Measurements from ENCODE around the gene RAB8B. TPM values are rescaled to one million over a fixed set of nuclear protein-coding genes. Genes with fewer than 3 reads are reported as not detected.

RAB8B gene
- total and polyA plus RNA-seq, 2 experiments from 2014 or later = 16.4 to 36.9 TPM

GRCh38 chr15:63251701-63252100 is 62.3 kb downstream of the RAB8B start:
- Histone ChIP-seq H3K9me3 (ENCODE audit: low read depth) (no peaks in the 10 kb centered on the region), H3K4me3 (no peak overlapping the region)
- WGBS (ENCODE audit: low lambda C conversion rate, missing lambda C conversion rate) = 93% methylated on average over 2 of the region's 2 CpGs

GRCh38 chr15:63252292-63252691 is 62.9 kb downstream of the RAB8B start:
- Histone ChIP-seq H3K4me1 (ENCODE audit: insufficient read depth) (peaks cover 20% of the 10 kb centered on the region), H3K4me2 (no peak overlapping the region), H3K79me2 (no peaks in the 10 kb centered on the region), H2AFZ (no peak overlapping the region), H4K20me1 (ENCODE audit: insufficient read depth, poor library complexity, severe bottlenecking) (no peaks in the 10 kb centered on the region), H3K9me3 (ENCODE audit: low read depth) (no peaks in the 10 kb centered on the region), H3K27ac (no peak overlapping the region), H3K27me3 (no peaks in the 10 kb centered on the region), H3K4me3 (no peak overlapping the region), H3K9me2 (replicated peaks; ENCODE audit: insufficient read depth) (no peaks in the 10 kb centered on the region), H3K36me3 (replicated peaks; ENCODE audit: insufficient read depth, low read depth) (no peaks in the 10 kb centered on the region)
- no peak for TF ChIP-seq EZH2phosphoT487 (IDR thresholded peaks at IDR 0.05; ENCODE audit: low read depth, severe bottlenecking, unreplicated experiment)
- no peak for TF ChIP-seq CTCF (IDR thresholded peaks at IDR 0.05; ENCODE audit: poor library complexity)
- TF ChIP-seq EZH2 (IDR thresholded peaks at IDR 0.05; ENCODE audit: borderline replicate concordance) = no peak
- 96% methylated on average over 2 of the region's 2 CpGs for WGBS (ENCODE audit: low lambda C conversion rate, missing lambda C conversion rate)
- DNase-seq (ENCODE audit: low spot score) = no peak

More at GRCh38 chr15:63251701-63252100, 62.3 kb downstream of the RAB8B start:
- no peak for TF ChIP-seq EZH2 (IDR thresholded peaks at IDR 0.05; ENCODE audit: borderline replicate concordance)
- no peak for TF ChIP-seq CTCF (IDR thresholded peaks at IDR 0.05; ENCODE audit: poor library complexity)
- no peak for TF ChIP-seq EZH2phosphoT487 (IDR thresholded peaks at IDR 0.05; ENCODE audit: low read depth, severe bottlenecking, unreplicated experiment)
- Histone ChIP-seq H3K4me1 (ENCODE audit: insufficient read depth) (peaks cover 19% of the 10 kb centered on the region), H3K4me2 (no peak overlapping the region), H4K20me1 (ENCODE audit: insufficient read depth, poor library complexity, severe bottlenecking) (no peaks in the 10 kb centered on the region), H3K9me2 (replicated peaks; ENCODE audit: insufficient read depth) (no peaks in the 10 kb centered on the region), H3K36me3 (replicated peaks; ENCODE audit: insufficient read depth, low read depth) (no peaks in the 10 kb centered on the region), H3K27ac (no peak overlapping the region), H3K27me3 (no peaks in the 10 kb centered on the region), H3K79me2 (no peaks in the 10 kb centered on the region), H2AFZ (no peak overlapping the region)
- DNase-seq (ENCODE audit: low spot score) = no peak

- Histone ChIP-seq H3K4me1 (ENCODE audit: insufficient read depth) (peaks cover 16% of the 10 kb centered on the region), H3K9me2 (replicated peaks; ENCODE audit: insufficient read depth) (no peaks in the 10 kb centered on the region), H3K4me2 (no peak overlapping the region), H3K79me2 (no peaks in the 10 kb centered on the region), H3K27me3 (no peaks in the 10 kb centered on the region), H2AFZ (no peak overlapping the region), H3K4me3 (no peak overlapping the region), H3K27ac (no peak overlapping the region), H3K9me3 (ENCODE audit: low read depth) (no peaks in the 10 kb centered on the region), H3K36me3 (replicated peaks; ENCODE audit: insufficient read depth, low read depth) (no peaks in the 10 kb centered on the region), H4K20me1 (ENCODE audit: insufficient read depth, poor library complexity, severe bottlenecking) (no peaks in the 10 kb centered on the region)
- DNase-seq (ENCODE audit: low spot score) = no peak
- WGBS (ENCODE audit: low lambda C conversion rate, missing lambda C conversion rate) = 44% methylated on average over 2 of the region's 2 CpGs
- TF ChIP-seq EZH2phosphoT487 (IDR thresholded peaks at IDR 0.05; ENCODE audit: low read depth, severe bottlenecking, unreplicated experiment) (no peak), EZH2 (IDR thresholded peaks at IDR 0.05; ENCODE audit: borderline replicate concordance) (no peak), CTCF (IDR thresholded peaks at IDR 0.05; ENCODE audit: poor library complexity) (no peak)
Observed at GRCh38 chr15:63254991-63255390, 65.6 kb downstream of the RAB8B start.
